HG02571 (cell line): ENCODE data around the gene HSF5.

Experiments used
- ATAC-seq: cut with Tn5 transposase; IDR thresholded peaks from one replicate; pipeline ENCODE4 v1.9.1; 2021; ENCODE audit warnings: mild to moderate bottlenecking, moderate library complexity; ENCODE audit not compliant: unreplicated experiment

Gene HSF5

DNA sequence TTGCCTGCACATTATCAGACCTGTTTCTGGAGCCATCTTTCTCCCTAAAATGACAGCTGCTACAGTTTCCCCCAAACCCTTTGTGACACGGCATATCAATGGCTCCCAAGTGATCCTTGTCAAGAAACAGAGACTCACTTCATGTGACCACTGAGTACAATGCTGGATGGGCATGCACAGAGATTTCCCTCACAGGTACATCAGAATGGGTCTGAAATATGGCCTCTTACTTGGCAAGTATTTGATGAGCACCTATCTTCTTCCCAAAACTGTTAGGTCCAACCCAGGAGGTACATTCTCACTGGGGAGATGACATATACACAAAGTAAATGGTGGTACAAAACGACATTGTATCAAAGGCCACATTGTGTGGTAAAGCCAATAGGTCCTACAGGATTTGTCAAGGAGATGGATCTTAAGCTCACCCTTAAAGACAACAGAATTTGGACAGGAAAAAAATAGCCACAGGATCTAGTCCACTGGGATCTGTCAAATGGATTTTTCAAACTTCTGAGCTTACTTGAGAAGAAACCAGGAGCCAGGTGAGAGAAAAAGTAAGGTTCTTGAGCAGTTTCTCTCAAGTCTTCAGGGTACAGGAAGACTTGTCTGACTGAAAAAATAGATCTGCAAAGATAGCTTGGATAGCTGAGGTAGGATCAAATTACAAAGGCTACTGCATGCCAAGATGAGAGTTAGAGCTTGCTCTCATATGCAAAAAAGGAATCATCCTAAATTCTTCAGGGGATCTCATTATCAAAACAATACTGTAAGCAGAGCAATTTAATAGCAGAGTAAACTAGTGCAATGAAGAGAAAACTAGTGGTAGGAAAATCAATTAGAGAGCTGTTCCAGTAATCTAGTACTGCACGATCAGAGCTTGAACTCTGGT lies 99.7 kb downstream of the HSF5 start:
- no peak for ATAC-seq

DNA sequence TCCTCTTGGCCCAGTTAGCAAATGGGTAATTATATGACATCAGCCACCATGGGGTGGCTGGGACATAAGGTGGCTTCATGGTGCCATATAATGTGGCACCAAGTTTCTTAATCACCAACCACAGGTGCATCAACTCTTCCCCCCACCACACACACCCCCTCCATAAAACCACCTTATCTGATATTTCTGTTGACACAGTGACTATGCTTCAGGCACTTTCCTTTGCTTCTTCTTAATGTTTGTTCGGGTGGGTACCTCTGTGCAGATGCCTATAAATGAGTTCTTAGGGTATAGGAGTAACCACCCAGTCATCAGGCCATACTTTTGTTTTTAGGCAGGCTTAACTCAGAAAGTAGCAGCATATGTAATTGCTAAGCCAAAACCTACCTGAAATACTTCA lies 100.4 kb downstream of the HSF5 start:
- ATAC-seq: no peak

DNA sequence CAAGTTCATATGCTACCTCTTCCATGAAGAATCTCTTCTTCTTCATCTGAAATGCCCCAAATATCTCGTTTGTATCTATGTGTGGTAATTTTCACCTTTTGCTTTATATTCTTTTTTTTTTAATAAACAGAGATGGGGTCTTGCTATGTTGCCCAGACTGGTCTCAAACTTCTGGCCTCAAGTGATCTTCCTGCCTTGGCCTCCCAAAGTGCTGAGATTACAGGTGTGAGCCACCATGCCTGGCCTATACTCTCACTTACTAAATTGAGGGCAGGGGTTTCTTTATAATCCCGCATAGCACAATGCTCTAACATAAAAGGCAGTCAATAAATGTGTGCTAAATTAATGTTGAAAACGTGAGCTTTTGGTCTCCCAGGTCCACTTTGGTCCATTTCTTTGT lies 101.5 kb downstream of the HSF5 start:
- ATAC-seq: no peak

DNA sequence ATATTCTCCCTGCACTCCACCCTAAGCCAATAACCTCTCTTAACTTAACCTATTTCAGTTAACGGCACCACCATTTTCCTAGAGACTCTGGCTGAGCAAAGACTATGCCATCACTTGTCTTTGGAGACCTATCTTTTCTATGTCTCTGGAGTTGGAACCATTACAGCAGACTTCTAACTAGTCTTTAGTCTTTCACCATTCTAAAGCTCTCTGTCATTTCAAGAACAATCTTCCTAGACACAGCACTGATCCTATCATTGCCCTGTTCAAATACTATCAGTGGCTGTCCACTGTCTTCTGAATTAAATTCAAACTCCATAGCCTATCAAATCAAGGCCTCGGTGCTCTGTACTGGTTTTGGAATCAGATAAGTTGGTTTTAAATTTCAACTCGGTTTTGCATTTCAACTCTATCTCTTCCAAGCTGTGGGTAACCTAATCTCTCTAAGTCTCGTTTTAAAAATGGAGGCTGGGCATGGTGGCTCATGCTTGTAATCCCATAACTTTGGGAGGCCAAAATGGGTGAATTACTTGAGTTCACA lies 102.8 kb downstream of the HSF5 start:
- no peak for ATAC-seq

DNA sequence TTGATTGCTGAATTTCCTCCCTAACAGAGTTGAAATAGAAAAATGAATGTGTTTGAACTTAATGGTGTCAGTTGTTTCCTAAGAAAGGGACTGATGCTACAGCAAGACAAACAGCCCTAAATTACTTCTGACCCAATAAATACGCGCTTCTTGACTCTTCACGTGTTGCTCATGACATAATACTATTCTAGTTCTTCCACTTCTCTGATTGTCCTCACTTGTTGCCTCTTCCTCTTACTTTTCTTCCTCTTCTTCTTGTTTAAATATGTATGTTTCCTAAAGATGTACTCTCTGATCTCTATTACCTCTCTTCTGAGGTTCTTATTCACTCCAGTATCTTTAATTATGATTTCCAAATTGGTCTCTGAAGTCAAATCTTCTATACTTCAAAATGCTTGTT lies 103.3 kb downstream of the HSF5 start:
- ATAC-seq: no peak

DNA sequence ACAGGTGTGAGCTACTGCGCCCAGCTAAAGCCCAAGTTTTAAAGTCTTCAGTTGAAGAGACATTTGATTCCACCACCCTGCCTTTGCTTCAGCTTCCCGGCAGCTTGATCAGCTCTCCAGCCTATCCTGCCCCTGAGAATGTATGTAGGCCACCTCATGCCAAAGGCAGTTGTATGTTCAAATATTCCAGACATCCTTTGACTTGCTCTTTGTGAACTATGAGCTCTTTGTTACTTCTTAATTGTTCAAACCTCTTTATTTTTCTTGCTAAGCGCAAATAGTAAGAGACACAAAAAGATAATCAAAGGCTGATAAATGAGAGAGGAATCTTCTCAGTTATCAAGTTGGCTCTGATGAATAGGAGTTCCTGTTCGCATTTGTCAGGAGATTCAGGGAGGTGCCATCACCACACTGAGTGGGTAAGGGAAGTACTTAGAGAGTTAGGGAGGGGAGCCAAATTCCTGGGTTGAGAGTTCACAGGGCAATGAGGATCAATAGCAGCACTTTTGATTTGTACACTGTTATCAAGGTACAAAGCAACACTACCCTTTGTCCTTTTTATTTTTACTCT lies 104.2 kb downstream of the HSF5 start:
- ATAC-seq: no peak

DNA sequence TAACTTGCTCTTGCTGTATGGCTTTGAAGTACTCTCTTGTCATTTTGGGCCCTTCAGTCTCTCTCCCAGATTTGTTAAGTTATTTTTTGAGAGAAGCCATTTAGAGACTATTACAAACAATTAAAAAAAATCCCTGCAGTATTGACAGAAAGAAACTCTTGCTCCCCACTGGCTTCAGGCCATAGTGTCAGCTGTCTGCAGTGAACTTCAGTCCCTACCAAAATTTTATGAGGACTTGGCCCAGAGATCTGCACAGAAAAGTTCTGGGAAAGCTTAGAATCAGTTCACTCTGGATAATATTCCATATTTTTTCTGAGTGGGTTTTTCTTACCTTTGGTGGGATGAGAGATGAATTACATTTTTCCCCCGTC lies 105.4 kb downstream of the HSF5 start:
- no peak for ATAC-seq

DNA sequence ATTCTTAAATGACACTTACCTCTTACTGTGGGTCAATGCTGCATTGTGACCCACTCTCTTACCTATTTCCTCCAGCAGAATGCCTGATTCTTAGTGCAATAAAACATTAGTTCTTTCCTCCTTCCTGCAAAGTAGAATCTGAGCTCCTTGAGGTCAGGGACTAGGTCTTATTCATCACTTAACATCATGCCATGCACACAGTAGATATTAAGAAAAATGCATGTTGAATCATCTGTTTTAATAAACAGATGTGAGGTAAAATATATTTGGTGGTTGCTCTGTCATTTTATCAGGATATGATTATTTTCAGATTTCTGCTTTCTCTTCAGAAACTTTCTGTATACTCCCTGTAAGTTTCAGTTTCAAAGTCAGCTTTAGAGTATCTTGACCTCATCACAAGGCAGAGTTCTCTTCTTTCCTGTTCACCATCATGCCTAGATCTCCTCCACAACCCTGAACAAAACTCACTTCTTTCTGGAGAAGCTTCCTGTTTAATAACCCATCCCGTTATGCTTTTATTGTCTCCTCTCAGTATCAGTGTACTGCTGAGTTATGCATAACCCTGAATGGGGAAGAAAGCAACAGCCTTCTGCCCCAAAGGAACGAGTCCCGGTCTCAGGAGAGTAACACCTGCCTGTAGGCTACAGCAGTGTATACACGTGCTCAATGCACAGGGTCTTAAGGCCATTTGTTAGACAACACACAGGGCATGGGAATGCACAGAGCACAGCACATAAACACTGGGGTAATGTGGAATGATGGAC lies 105.9 kb downstream of the HSF5 start:
- no peak for ATAC-seq

DNA sequence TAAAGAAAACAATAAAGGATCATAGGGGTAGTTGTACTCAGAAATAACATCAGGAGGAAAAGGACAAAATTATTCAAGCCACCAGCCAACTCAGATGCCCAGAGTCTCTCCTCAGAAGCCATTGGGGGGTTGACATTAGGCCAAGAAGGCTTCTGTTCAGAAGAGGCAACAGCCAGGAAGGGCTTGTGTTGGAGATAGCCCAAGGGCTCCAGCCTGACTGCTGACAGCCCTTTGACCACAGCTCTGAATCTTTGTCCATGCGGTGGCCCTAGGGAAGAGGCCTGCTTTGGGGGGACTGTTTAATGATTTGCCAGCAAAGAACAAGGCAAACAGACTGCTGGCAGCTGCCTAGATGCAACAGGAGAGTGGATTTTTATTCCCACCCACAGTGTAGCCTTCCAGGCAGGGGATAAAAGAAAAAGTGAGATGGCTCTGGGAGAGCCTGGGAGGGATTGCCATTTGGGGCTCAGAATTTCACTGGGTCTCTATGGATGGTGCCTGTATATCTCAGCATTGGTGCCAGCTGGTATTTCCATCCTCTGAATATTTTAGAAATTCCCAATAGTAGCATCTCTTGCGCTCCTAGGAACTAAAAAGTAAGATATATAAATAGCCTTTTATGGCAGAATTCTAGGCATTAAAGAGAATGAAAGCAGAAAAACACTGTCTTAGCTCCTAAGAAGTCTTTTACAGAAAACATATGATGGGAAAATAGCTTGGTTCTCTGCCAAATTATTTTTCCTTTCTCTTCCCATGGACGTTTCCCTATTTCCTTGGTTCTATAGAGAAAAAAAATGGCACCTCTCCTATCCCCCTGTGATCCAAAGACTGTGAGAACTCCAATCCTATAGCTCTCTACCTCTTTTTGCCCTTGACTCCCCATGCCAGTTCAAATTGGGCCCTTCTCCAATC lies 106.8 kb downstream of the HSF5 start:
- no peak for ATAC-seq

DNA sequence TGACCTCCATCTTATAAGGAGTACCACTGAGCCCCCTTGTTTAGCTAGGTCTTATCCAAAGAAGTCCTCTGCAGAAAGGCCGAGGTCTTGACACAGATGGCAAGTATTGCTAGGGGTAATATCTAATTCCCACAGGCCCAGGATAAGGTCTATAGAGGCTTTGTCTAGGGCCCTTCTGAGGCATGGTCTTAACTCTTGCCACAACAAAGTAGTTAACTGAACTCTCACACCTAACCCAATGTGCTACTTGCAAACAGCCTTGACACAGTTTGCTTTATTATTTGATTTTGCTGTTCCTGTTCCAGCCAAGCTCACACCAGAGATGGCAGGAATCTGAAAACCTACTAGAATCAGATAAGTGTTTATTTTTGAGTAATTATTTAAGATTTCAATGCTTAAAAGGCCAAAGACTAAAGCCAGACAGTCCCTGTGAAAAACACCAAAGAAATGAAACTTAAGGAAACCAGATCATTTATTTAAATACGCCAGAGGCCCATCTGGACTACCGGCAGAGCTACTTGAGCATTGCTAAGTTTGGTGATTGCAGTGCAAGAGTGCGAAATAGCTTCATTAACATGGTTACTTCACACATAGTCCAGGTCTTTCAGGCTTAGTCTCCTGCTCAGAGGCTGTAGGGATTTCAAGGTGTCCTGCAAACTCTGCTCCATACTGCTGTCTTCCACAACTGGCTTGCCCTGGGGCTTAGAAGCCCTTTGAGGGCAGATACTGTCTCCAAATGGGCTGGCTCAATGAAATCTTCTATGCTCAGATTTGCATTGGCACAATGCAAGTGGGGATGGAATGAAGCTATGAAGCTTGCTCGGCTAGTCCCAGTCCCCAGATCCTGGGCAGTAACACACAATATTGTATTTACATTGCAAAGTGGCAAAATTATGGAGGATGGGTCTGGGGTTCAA lies 107.7 kb downstream of the HSF5 start:
- no peak for ATAC-seq

DNA sequence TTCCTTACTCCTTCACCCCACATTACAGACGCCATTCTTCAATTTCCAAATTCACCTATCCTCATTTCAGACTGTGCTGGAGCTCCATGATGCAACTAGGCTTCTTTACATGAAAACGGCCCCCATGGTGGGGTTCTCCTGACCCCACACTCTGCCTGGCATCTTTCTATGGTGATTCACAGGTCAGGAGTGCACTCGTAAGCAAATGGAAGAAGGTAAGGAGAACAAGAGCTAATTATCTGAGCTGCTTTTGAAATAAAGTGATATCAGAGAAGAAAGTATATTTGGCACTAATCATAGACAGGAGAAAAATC lies 108.7 kb downstream of the HSF5 start:
- no peak for ATAC-seq

DNA sequence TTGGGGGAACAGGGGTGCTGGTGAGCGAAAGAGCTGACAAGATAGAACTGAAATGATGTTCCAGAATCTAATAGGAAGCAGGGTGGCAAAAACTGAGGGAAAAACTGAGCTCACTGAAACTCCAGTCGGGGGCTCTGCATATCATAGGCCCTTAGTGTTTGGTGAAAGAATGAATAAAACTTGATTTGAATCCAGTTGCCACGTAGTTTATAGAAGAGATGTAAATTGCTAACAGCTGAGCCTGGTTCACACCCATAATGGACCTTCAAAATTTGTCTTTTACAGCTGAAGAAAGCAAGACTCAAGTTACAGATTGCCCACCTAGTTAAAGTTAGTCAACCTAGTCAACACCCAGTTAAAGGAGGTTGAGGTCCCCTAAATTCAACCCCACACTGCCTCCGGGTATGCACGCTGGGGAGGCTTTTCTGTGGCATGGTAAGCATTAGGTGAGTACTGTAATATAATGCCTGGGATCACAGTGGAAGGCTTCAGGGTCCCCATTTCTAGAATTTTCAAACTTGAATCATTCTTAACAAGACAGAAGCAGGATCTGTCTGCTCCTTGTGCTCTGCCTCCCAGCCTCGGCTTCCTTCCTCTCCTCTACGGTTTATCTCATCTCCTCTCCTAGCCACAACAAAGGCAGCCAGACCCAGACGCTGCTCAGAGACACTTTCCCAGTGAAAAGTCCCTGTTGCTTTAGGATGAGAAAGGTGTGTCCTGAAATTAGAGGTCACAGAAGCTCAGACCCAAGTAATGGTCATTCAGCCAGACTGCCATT lies 109.3 kb downstream of the HSF5 start:
- ATAC-seq: no peak

DNA sequence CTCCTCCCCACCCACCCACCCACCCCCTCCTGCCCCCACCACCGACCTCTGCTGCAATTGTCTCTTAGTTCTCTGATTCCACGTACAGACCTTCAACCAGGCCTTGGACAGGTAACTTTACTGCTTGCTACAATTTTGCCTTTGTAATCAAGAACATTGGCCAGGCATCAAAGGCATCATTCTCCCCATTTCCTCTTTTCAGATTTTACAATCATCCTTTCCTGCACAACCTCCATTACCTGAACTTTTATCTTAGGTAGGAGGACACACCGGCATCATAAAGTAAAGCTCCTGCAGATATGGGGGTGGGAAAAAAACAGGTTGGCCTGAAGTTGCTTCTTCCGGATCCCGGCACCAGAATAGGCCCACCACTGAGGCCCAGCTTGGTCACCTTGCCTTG lies 110.5 kb downstream of the HSF5 start:
- no peak for ATAC-seq

DNA sequence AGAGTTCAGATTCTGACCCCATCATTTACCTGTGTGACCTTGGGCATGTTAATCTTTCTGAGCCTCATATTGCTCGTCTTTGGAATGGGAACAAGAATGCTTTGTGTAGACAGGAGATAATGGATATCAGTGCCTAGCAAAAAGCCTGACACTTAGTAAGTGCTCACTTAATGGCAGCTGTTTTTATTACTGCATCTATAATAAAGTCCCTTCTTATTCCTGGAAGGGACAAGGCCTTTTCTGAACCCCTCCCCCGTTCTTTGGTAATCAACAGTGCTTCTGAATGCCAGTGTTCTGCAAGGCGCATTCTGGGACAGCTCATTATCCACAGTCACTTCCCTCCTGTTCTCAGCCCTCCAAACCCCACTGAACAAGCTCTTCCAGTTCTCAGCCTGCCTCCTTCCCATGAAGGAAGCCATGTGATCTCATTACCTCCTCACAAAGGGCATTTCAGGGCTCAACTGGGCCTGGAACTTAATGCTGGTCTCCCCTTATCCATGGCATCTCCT lies 111.1 kb downstream of the HSF5 start:
- no peak for ATAC-seq

DNA sequence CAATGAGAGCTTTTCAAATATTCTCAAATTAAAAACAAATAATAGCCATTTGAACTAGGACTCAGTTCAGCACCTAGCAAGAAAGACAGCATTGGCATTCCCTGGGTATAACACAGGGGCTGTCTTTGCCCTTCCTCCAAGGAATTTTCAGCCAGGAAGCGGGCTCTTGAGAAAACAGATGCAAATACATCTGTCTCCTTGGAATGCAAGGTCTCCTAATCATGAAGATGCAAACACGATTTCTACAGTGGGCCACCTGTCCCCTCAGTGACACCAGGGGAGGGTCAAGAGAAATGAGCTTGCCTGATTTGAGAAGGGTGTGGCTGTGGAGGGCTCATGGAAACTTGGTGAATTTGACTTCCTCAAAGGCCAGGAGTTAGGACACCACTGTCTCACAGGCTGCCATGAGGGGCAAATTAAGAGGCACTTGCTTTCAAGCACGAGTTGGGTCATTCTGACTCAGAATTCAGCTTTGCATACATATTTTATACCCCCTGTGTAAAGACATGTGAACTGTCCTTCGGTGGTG lies 111.7 kb downstream of the HSF5 start:
- ATAC-seq: no peak

DNA sequence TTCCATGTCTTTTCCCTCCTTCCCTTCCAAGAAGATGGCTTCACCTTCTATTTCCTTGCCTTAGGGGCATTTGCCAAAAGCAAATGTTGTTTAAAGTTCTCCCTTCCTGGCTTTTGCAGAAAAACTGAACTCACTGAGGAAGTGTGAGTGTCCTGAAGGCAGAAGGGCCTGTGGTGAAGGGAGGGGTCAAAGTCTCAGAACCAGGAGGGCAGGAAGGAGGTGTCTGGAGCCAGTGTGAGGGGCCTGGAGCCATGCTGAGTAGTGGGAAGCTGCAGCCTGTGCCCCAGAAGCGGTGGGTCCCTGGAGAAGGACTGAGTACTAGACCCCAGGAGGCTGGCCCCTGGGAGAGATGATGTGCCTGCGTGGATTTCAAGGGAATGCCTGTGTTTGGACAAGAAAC lies 112.4 kb downstream of the HSF5 start:
- no peak for ATAC-seq

DNA sequence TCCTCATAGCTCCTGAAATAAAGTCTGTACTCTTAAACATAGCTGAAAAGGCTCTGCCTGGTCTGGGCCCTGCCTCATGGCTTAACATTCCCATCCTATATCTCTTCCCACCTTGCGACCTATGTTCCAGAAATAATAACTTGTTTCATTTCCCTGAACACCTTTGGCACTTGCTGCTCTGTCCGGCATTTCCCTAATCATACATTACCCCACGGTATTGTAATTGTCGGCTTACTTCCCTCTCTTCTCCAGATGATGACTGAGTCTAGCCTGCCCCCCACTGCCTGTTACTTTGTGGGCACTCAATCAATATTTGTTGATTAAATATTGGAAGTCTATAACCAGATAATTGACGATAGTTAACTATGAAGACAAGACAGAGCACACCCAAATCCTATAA lies 113.0 kb downstream of the HSF5 start:
- no peak for ATAC-seq

DNA sequence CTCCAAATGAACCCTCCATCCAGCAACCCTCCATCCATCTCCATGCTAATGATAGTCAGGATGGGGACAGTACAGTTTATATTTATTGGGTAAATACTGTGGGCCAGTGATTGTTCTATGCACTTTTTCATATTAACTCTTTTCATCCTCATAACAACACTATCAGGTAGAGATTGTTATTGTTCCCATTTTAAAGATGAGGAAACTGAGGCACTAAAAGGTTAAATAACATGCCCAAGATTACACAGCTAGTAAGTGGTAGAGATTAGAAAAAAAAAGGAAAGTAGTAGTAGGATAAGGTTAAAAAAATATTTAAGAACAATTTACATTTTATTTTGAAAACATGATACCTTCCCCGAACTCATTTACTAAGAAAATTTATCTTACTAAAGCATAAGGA lies 114.3 kb downstream of the HSF5 start:
- ATAC-seq: no peak

DNA sequence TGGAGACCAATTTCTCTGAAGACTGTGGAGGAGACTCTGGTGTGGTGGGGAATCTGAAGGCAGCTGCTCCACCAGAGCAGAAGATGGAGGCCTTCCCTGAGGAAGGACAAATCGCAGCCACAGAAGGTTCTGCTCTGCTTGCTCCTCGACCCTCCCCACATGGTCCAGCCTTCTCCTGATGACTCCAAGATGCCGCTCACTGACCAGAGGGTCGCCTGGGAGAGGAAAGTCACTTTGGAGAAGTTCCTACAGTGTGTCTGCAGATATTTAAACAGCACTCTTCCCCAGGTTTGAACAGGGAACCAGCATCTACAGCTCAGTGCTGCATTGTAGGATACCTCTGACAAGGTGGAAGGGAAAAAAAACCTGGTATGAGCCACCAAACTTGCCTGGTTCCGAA lies 115.2 kb downstream of the HSF5 start:
- ATAC-seq: no peak
